Measurements from ENCODE around the gene LPAR1. TPM values are rescaled to one million over a fixed set of nuclear protein-coding genes. Genes with fewer than 3 reads are reported as not detected.

LPAR1 gene
- total RNA-seq, 1 donor from 2014 or later, result 5.6 TPM

GRCh38 chr9:110923601-110924000, 114.7 kb downstream of the LPAR1 start:
- no peaks in the 10 kb centered on the region for H3K27me3 Mint-ChIP-seq (ENCODE audit: unreplicated experiment)
- no peak overlapping the region for H3K4me3 Mint-ChIP-seq (ENCODE audit: unreplicated experiment)
- no peak overlapping the region for H3K27ac Mint-ChIP-seq (ENCODE audit: unreplicated experiment)
- DNase-seq (ENCODE audit: low spot score), result no peak
- H3K36me3 Mint-ChIP-seq (ENCODE audit: low read depth, unreplicated experiment), result no peaks in the 10 kb centered on the region
- no peaks in the 10 kb centered on the region for H3K4me1 Mint-ChIP-seq (ENCODE audit: unreplicated experiment)
- no peaks in the 10 kb centered on the region for H3K9me3 Mint-ChIP-seq (ENCODE audit: unreplicated experiment)
- no peak for TF ChIP-seq CTCF (IDR thresholded peaks at IDR 0.05; ENCODE audit: unreplicated experiment)

- Mint-ChIP-seq H3K4me1 (ENCODE audit: unreplicated experiment) (no peaks in the 10 kb centered on the region), H3K9me3 (ENCODE audit: unreplicated experiment) (no peaks in the 10 kb centered on the region), H3K36me3 (ENCODE audit: low read depth, unreplicated experiment) (no peaks in the 10 kb centered on the region), H3K4me3 (ENCODE audit: unreplicated experiment) (no peak overlapping the region), H3K27ac (ENCODE audit: unreplicated experiment) (no peak overlapping the region), H3K27me3 (ENCODE audit: unreplicated experiment) (no peaks in the 10 kb centered on the region)
- no peak for DNase-seq (ENCODE audit: low spot score)
- TF ChIP-seq CTCF (IDR thresholded peaks at IDR 0.05; ENCODE audit: unreplicated experiment), result no peak
Observed at GRCh38 chr9:110922145-110922544, 116.1 kb downstream of the LPAR1 start.

GRCh38 chr9:110921705-110922104, 116.6 kb downstream of the LPAR1 start:
- Mint-ChIP-seq H3K27me3 (ENCODE audit: unreplicated experiment) (no peaks in the 10 kb centered on the region), H3K27ac (ENCODE audit: unreplicated experiment) (no peak overlapping the region), H3K36me3 (ENCODE audit: low read depth, unreplicated experiment) (no peaks in the 10 kb centered on the region), H3K4me1 (ENCODE audit: unreplicated experiment) (no peaks in the 10 kb centered on the region), H3K9me3 (ENCODE audit: unreplicated experiment) (no peaks in the 10 kb centered on the region), H3K4me3 (ENCODE audit: unreplicated experiment) (no peak overlapping the region)
- TF ChIP-seq CTCF (IDR thresholded peaks at IDR 0.05; ENCODE audit: unreplicated experiment), result no peak
- no peak for DNase-seq (ENCODE audit: low spot score)

- Mint-ChIP-seq H3K9me3 (ENCODE audit: unreplicated experiment) (no peaks in the 10 kb centered on the region), H3K36me3 (ENCODE audit: low read depth, unreplicated experiment) (no peaks in the 10 kb centered on the region), H3K27ac (ENCODE audit: unreplicated experiment) (no peak overlapping the region), H3K4me3 (ENCODE audit: unreplicated experiment) (no peak overlapping the region), H3K4me1 (ENCODE audit: unreplicated experiment) (no peaks in the 10 kb centered on the region), H3K27me3 (ENCODE audit: unreplicated experiment) (no peaks in the 10 kb centered on the region)
- no peak for DNase-seq (ENCODE audit: low spot score)
- no peak for TF ChIP-seq CTCF (IDR thresholded peaks at IDR 0.05; ENCODE audit: unreplicated experiment)
Observed at GRCh38 chr9:110919609-110920008, 118.7 kb downstream of the LPAR1 start.

GRCh38 chr9:110919050-110919435, 119.2 kb downstream of the LPAR1 start:
- no peak for DNase-seq (ENCODE audit: low spot score)
- no peak for TF ChIP-seq CTCF (IDR thresholded peaks at IDR 0.05; ENCODE audit: unreplicated experiment)
- Mint-ChIP-seq H3K9me3 (ENCODE audit: unreplicated experiment) (no peaks in the 10 kb centered on the region), H3K4me1 (ENCODE audit: unreplicated experiment) (no peaks in the 10 kb centered on the region), H3K4me3 (ENCODE audit: unreplicated experiment) (no peak overlapping the region), H3K27ac (ENCODE audit: unreplicated experiment) (no peak overlapping the region), H3K36me3 (ENCODE audit: low read depth, unreplicated experiment) (no peaks in the 10 kb centered on the region), H3K27me3 (ENCODE audit: unreplicated experiment) (no peaks in the 10 kb centered on the region)
